ENCODE data around the gene OR6A2. TPM values are rescaled to one million over a fixed set of nuclear protein-coding genes. Genes with fewer than 3 reads are reported as not detected.
"Not testable (repeated sequence)": the region's sequence is repeated elsewhere in the genome, so short reads cannot be mapped to it uniquely, and the experiment has no call there.

OR6A2 gene
- total RNA-seq, result under 1 TPM in 1 of 2 donors, not detected in 1; 0.08 TPM
- long read RNA-seq, result 0 reads

DNA sequence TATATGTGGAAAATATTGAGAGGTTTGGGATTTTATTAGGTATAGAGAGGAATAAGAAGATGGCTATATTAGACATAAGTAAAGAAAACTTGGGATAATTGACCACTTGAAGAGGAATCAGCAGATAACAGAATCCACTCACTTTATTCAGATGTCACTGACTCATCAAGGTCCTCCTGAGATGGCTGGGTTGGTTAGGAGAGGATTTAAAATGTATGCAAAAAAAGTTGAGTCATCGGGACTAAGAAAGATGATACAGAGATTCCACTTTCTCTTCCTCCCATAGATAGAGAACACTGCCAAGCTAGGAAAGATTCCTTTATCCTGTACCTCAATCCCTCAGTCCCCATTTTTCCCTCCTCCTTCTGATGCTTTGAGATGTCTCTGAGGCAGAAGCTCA lies at the start of gene OR6A2:
Gene OR6A2, minus strand, starts transcription at position 288 of the 400 bp plus-strand sequence. CDS start 3,981 bp downstream, outside the sequence.
- ATAC-seq, result no peak
- intact Hi-C loops (cut with DNase I), result no loop called here

GRCh38 chr11:6845383-6845782 lies 45.9 kb upstream of the OR6A2 start, which contains the start of gene OR10A5:
OR10A5 (plus strand) TSS chr11:6845683; CDS start chr11:6845683, 0 bp downstream.
- DNase-seq, result no peak
- intact Hi-C loops (cut with DNase I), result no loop called here
- no peak for ATAC-seq

More for the DNA sequence above, at the start of gene OR6A2:
- no peak for DNase-seq

DNA sequence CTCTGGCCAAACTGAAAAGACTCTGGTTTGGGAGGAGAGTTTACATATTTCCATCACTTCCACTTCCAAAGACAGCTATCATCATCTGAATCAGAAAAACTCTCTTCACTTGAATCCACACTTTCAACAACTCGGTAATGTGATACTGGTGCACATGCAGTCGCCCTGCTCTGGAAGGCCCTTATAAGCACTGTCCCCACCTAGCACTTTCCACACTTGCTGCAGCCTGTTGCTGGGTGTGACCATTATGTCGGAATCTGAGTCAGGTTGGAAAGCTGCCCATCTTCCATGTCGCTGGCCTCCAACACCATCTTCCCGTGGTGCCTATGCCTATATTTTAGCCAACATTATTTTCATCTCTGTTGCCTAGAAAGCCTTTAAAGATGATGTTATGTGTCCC lies 44.9 kb upstream of the OR6A2 start:
- ATAC-seq, result no peak
- intact Hi-C loops (cut with DNase I), result no loop called here
- DNase-seq, result no peak

- DNase-seq (no peak), ATAC-seq (no peak)
- intact Hi-C loops (cut with DNase I), result no loop called here
Observed at GRCh38 chr11:6843670-6844069, 44.2 kb upstream of the OR6A2 start.

DNA sequence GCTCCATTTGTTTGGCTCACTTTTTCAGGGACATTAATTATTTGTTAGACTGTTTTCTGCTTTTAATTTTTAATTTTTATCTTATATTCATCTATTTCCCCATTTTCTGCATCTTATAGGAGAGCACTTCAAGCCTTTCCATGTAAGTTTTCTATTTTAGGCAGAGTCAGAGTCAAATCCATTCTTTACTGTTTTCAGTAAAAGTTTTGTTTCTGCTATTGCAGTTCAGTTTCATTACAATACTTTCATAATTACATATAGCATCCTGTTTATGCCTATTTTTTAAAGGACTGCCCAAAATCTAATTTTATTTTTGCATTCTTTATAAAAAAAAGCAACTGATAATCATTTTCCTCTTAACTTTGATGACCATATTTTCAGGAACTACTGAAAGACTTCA lies 42.2 kb upstream of the OR6A2 start:
- DNase-seq (no peak), ATAC-seq (no peak)
- intact Hi-C loops (cut with DNase I), result no loop called here

- intact Hi-C loops (cut with DNase I), result no loop called here
- DNase-seq, result no peak
- ATAC-seq, result no peak
Observed at GRCh38 chr11:6834021-6834420, 34.5 kb upstream of the OR6A2 start.

DNA sequence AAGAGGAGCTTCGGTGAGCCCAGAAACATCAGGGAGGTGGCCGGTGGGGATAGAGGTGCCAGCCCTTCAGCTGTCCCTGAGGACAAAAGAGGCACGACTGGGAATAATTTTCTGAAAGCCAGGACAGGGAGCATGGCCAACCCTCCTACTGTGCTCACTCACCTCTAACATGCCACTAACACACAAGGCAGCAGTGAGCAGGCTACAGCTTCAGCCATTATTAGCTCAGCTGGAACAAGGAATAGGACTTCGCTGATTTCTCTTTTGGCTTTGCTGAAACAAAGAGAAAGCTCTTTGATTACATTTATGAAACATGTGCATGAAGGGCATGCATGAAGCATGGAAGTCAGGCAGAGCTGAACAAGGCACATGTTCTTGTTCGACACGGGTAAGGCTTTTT lies 33.9 kb upstream of the OR6A2 start:
- DNase-seq (no peak), ATAC-seq (no peak)
- intact Hi-C loops (cut with DNase I), result no loop called here

DNA sequence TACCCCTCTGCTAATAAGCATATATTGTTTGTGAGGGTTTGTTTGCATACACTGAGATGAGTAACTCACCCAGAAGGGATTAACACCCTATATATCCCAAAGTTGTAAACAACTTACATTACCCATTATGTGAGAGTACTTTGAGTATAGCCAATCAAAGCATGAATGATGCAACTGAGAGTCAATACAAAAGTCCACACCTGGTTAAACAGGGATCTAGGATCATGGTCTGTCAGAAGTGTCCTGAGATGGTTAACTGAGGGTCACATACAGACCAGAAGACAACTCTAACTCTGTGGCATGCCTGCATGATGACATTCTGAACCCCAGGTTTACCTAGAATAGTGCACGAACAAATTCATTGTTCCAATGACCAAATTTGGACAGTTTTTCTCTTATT lies 28.6 kb upstream of the OR6A2 start:
- intact Hi-C loops (cut with DNase I), result no loop called here
- no peak for DNase-seq
- no peak for ATAC-seq

DNA sequence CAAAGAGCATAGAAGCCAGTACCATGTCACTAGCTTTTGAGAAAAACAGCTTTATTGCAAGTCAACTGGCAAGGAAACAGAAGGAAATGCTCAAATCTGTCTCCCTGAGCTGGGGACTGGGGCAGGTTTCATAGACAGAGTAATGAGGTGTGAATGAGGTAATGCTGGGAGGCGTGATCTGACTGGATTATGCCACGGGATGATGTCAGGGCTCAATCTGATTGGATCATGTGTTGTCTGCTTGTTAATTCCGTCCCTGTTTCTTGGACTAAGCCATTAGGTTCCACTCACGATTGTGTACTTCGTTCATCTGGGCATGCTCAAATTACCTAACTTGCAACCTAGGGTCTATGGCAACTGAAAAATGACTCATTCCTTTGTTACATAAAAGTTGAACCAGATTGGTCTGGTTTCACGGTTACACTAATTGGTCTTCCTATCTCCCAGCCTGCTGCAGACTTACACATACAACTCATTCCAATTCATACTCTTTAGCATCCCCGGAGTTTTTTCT lies 25.8 kb upstream of the OR6A2 start:
- intact Hi-C loops (cut with DNase I), result no loop called here
- peak in 1 of 2 donors; percentile 72 for ATAC-seq
- no peak for DNase-seq

DNA sequence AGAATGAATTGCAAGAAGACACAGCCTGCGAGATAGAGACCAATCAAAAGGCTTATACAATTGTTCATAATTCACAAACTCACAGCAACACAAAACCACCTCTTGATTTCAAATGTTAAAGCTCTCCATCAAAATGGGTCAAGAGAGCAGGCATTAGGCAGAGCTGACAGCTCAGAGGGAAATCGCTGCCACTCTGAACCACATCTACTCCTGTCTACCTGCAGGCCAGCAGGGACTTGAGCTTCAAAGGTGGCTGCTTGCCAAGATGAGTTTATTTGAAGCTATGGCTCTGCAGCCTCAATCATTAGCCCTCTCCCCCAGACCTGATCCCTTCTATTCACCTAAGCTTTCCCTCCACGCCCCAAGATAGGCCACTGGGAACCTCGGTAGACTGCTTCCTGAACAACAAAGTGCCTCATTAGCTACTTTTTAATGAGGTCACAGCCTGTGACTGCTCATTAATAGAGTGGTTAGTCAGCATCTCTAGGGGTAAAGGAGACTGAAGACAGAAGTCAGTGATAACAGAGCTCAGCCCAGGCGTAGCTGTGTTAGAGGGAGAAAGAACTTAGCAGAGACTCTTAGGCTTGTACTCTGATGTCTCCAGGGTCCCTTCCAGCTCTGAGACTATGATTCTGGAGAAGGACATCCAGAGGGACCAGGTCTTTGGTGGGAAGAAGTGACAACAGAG lies 24.8 kb upstream of the OR6A2 start:
- intact Hi-C loops (cut with DNase I), result no loop called here
- DNase-seq, result no peak
- ATAC-seq, result no peak

DNA sequence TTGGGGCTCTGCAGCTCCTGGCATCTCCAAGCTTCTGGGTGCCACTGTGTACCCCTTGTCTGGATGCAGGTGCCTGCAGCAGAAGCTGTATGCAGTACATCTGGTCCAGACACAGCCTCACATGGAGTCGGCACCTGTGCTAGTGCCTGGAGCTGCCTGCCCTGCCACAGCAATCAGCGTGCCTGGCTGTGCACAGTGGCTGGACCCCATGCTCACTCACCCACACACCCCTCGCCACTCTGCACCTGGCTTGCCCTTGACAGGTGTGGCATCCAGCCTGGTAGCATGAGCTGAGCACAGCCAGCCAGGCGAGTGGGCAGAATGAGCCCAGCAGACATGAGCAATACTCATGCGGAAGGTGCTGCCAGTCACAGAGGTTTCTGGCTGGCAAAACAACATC lies 19.5 kb upstream of the OR6A2 start:
- intact Hi-C loops (cut with DNase I), result no loop called here
- DNase-seq (no peak), ATAC-seq (no peak)

GRCh38 chr11:6817694-6818093 lies 18.2 kb upstream of the OR6A2 start:
- ATAC-seq, result no peak

GRCh38 chr11:6813656-6814055 lies 14.2 kb upstream of the OR6A2 start:
- intact Hi-C loops (cut with DNase I), result no loop called here
- DNase-seq (no peak), ATAC-seq (no peak)

More at GRCh38 chr11:6817694-6818093, 18.2 kb upstream of the OR6A2 start:
- intact Hi-C loops (cut with DNase I), result no loop called here
- no peak for DNase-seq

- DNase-seq, result no peak
- ATAC-seq, result no peak
- intact Hi-C loops (cut with DNase I), result no loop called here
Observed at GRCh38 chr11:6812390-6813005, 13.0 kb upstream of the OR6A2 start.

DNA sequence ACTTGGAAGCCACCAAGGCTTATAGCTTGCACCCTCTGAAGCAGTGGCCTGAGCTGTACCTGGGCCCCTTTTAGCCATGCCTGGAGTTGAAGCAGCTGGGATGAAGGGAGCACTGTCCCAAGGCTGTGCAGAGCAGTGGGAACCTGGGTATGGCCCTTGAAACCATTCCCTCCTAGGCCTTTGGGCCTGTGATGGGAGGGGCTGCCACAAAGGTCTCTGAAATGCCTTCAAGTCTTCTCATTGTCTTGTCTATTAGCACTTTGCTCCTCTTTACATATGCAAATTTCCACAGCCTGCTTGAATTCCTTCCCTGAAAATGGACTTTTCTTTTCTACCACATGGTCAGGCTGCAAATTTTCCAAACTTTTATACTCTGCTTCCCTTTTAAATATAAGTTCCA lies 1.6 kb upstream of the OR6A2 start:
- intact Hi-C loops (cut with DNase I); ATAC-seq; DNase-seq: not testable (repeated sequence)

- DNase-seq, result no peak
- intact Hi-C loops (cut with DNase I), result no loop called here
- ATAC-seq, result no peak
Observed at GRCh38 chr11:6794639-6795038, 4.8 kb downstream of the OR6A2 start.

DNA sequence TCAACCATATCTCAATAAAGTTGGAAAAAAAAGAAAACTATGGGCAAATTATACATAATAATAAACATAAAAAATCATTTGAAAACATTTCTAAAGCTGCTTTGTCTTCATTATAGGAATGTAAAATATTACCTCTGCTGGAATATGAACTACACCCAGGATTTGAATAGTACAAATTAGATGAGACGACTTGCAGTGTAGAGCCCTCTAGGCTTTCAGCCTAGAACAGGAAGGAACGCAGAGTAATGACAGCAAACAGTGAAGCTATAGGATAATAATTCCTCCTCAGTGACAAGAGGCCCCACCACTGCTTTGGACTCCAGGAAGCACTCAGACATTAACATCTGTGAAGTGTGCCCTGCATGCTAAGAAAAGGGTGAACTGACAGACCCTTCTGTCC lies 8.9 kb downstream of the OR6A2 start:
- no peak for ATAC-seq
- no peak for DNase-seq
- intact Hi-C loops (cut with DNase I), result no loop called here

DNA sequence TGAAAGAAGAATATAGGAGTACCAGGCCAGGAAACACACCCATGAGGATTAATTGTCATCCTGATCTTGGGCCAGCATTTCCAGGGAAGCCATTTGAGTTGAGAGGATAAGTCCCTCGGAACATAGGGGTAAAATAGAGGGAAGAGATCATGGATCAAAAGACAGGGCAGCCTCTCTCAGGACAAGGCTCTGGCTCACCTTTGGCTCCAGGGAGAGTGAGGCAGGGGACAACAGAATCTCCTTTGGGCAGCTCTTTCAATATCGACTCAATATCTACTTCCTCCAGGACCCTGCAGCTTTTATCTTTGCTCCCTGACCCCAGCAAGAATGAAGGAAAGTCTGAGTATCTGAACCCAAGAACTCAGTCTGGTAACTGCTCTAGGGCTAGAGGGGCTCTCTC lies 16.8 kb downstream of the OR6A2 start, which contains the start of gene OR2AG1:
Gene OR2AG1, plus strand, starts transcription at position 301 of the 400 bp plus-strand sequence. CDS start 2,018 bp downstream, outside the sequence.
- no peak for DNase-seq
- intact Hi-C loops (cut with DNase I), result no loop called here
- no peak for ATAC-seq

DNA sequence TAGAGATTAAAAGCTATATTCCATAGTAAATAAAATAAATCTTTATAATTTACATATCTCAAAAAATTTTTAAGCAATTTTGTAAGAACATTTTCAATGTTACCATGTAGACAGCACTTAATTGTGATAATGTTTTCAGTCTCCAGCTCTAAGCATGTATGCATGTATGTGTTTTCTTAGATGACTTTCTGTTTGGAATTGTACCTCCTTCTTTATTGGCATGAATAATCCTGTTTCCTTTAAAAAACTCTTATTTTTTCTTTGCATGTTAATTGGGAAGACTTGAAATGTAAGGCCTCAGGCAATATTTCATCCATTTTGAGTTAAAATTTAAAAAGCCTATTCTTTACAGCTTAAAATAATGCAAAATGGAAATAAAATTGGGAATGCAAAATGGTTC lies 18.7 kb downstream of the OR6A2 start:
- DNase-seq (no peak), ATAC-seq (no peak)
- intact Hi-C loops (cut with DNase I), result no loop called here

DNA sequence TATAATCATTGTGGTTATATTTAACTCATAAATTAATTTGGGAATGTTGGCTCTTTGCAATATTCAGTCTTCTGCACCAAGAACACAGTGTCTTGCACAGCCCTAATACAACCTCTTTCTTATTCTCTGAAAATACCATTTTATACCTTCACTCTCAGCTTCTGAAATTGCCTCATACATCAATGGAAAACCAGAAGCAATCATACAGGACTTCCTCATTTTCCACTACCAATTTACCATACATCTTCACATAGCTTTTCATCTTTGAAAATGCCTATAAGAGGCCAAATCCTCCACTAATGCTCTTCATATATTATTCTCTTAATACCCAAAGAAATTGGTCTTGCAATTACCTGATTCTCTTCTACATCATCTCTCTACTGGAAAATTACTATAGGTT lies 21.0 kb downstream of the OR6A2 start:
- intact Hi-C loops (cut with DNase I), result no loop called here
- ATAC-seq, result no peak
- no peak for DNase-seq
